NOMO-1 treated with dmso at 0.1 percent for 144 hours (cell line): ENCODE results near the gene TPCN2.
"Not testable (repeated sequence)": the region's sequence is repeated elsewhere in the genome, so short reads cannot be mapped to it uniquely, and the experiment has no call there.

ENCODE experiments used
- DNase-seq: peaks from one replicate; lab custom pipeline; 2025; ENCODE audit not compliant: unreplicated experiment; lab: John Stamatoyannopoulos, UW

TPCN2 gene

GRCh38 chr11:69123593-69124545, 75.1 kb downstream of the TPCN2 start:
- no peak for DNase-seq

DNA sequence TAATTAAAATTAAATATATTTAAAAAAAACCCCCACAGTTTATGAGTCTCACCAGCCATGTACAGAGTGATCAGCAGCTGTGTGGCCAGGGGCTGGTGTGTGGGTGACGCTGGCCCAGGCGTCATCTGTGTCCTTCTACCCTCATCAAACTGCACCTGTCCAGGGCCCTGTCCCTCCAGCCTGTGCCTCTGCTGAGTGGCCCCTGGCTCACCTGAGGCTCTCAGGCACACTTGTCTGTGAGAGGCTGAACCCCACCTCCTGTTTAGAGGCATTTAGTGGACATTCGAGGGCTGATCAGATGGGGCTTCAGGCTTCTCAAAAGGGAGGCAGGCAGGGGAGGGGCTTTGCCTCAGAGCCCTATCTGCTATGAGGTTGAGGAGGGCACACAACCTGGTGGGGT, 77.1 kb downstream of the TPCN2 start:
- no peak for DNase-seq

DNA sequence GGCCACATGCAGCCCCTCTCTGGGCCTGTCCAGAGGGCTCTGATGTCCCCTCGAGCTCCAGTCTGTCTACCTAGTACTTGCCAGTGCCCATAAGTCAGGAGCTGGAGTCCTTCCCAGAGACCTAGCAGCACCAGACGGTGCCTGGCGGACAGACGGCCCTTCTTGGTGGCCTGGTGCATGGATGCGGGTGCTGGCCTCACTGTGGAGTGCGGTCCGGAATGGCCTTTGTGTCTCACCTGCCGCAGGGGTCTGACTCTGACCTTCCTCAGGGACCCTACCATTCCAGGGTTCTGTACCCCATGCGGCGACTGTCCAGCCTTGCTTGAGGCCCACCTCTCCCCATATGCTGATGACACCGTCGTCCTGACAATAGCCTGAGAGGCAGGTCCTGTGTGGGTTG, 77.6 kb downstream of the TPCN2 start:
- no peak for DNase-seq

GRCh38 chr11:69127081-69127850, 78.5 kb downstream of the TPCN2 start:
- no peak for DNase-seq

- no peak for DNase-seq
Observed at GRCh38 chr11:69127884-69128283, 79.2 kb downstream of the TPCN2 start.

GRCh38 chr11:69129053-69129452, 80.3 kb downstream of the TPCN2 start:
- no peak for DNase-seq

DNA sequence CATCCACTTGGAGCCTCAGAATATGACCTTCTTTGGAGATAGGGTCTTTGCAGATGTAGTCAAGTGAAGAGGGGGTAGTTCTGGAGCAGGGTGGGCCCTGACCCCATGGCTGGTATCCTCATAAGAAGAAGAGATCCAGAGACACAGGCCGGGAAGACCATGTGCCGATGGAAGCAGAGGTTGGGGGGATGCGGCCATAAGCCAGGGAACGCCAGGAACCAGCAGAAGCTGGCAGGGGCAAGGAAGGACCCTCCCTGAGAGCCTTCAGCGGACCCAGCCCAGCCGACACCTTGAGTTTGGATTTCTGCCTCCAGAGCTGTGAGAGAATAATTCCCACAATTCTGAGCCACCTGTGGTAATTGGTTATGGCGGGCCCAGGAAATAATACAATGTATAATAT, 80.9 kb downstream of the TPCN2 start:
- no peak for DNase-seq

DNA sequence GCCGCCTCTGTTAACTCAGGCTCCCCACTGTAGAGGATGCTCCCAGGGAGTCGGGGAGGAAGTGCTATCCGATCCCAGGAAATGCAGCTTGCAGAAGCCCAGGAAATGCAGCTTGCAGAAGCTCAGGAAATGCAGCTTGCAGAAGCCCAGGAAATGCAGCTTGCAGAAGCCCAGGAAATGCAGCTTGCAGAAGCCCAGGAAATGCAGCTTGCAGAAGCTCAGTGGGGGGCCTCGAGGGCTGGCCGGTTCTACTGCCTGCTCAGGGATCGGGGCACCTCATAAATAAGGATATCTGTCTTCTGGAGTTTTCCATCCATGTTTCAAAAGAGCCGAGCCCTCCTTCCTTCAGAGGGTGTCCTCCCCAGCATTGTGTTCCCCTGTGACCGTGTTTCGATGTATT, 81.9 kb downstream of the TPCN2 start:
- no peak for DNase-seq

DNA sequence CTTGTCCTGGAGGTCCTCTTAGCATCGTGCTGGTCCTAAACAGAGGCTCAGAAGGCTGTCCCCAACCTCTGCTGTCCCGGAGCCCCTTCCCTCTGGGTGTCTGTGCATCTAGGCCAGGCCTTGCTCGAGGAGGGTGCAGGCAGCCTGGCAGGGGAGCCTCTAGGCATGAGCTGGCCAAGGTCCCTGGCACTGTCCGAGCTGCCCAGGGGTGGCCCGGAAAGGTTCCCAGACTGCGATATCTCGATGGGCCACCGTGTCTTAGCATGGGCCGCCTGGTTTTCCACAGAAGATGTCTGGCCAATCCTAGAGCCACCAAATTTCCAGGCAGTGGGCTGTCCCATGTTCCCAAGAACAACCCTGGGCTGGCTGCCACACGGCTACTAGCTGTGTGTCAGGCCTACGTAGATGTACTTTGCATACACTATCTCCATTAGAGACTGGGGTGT, 82.4 kb downstream of the TPCN2 start:
- DNase-seq: no peak

DNA sequence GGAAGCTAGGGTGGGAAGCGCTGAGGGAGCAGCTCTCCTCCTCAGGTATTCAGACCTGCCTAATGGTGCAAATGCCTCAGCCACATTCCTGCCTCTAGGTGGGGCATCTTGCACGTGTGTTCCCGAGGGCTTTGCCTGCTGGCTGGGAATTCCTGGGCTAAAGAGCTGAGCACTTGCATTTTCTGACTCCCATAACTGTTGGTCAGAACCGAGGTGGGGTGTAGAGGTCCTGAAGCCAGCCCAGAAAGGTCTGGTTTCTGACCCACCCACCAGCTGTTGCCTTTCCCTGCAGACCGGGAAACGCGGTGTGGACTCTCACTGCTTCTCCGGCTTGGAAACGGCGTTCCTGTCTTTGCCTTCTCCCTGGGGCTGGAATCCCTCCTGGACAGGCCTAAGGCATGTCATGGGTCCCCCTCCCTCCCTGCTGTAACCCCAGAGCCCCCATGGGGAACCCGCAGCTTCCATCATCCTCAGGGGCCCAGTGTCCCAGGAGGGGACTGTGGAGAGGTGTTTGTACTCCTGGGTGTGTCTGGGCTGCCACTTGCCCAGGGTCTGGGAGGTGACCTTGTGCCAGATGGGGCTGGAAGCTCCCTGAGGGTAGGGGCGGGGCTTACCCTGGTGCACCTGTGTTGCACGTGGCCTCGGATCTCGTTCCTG, 83.0 kb downstream of the TPCN2 start:
- no peak for DNase-seq

DNA sequence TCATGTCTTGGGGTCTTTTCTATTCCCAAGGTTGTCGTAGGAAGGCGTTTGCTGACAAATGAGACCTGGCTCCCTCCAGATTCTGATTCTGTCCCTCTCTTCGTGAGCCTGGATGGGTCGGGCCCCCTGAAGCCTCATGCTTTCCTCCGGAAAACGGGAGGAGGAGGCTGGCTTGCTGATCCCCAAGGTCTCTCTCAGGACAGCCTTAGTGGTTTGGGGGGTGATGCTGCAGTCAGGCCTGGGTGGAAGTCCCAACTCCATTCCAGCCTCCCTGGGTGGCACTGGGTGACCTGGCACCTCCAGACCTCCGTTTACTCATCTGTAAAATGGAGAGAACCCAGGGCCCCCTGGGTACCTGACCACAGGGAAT, 83.6 kb downstream of the TPCN2 start:
- DNase-seq: no peak

DNA sequence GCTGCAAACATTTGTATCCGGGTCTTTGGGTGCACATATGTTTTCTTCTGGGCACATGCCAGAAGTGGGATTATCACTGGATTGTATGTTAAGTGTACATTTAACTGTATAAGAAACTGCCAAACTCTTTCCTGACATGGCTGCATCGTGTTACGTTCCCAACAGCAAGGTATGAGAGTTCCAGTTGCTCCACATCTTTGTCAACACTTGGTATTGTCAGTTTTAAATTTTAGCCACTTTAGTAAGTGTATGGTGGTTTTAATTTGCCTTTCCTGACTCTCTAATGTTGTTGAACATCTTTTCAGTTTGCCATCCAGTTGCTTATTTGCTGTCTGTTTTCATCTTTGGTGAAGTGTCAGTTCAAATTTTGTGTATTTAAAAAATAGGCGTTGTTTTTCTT, 84.5 kb downstream of the TPCN2 start:
- no peak for DNase-seq

DNA sequence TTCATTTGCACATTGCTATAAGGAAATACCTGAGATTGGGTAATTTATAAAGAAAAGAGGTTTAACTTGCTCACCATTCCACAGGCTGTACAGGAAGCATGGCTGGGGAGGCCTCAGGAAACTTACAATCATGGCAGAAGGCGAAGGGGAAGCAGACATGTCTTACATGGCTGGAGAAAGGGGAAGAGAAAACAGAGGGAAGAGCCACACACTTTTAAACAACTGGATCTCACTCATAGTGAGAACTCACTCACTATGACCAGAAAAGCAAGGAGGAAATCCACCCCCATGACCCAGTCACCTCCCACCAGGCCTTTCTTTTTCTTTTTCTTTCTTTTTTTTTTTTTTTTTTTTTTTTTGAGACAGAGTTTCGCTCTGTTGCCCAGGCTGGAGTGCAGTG, 85.5 kb downstream of the TPCN2 start:
- DNase-seq: not testable (repeated sequence)

- DNase-seq: no peak
Observed at GRCh38 chr11:69134957-69135356, 86.2 kb downstream of the TPCN2 start.

DNA sequence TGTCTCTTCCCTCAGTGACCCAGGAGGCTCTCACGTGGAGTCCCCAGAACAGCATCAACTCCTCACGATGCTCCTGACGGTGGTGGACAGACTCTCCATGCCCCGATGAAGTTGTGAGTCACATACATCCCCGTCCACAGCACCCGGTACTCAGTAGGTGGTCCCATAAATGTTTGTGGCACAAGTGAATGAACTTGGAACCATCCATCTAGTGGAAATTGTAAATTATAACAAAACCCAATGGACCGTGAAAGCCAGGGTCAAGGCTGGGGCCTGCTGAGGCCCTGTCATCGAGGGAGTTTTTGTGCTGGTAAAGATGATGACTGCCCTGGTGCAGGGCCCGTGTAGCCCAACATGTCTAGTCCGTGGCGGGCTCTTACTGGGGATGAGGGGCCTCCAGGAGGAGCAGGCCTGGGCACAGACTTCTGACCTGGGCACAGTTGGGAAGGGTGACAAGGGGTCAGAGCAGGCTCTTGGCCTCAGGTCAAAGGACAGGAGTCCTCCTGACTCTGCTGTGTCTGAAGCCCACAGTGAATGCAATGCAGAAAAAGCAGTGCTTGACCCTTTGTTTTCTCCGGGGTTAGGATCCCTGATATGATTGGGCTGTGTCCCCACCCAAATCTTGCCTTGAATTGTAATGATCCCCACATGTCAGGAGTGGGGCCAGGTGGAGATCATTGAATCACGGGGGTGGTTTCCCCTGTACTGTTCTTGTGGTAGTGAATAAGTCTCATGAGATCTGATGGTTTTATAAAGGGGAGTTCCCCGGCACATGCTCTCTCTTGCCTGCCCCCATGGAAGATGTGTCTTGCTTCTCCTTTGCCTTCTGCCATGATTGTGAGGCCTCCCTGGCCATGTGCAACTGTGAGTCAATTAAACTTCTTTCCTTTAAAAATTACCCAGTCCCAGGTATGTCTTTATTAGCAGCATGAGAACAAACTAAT, 87.0 kb downstream of the TPCN2 start:
- DNase-seq: no peak

- no peak for DNase-seq
Observed at GRCh38 chr11:69136471-69136870, 87.7 kb downstream of the TPCN2 start.

- no peak for DNase-seq
Observed at GRCh38 chr11:69137151-69137844, 88.6 kb downstream of the TPCN2 start.

DNA sequence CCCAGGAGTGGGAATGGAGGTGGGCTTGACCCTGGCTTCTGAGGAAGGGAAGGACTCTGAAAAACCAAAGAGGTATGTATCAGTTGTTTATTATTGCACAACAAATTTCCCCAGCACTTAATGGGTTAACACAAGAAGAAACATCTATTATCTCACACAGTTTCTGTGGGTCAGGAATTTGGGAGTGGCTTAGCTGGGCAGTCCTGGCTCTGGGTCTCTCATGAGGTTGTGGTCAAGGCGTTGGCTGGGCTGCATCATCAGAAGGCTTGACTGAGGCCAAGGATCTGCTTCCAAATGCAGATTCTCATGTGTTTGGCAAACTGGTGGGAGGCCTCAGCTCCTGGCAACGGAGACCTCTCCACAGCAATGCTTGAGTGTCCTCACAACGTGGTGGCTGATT, 89.5 kb downstream of the TPCN2 start:
- DNase-seq: no peak

DNA sequence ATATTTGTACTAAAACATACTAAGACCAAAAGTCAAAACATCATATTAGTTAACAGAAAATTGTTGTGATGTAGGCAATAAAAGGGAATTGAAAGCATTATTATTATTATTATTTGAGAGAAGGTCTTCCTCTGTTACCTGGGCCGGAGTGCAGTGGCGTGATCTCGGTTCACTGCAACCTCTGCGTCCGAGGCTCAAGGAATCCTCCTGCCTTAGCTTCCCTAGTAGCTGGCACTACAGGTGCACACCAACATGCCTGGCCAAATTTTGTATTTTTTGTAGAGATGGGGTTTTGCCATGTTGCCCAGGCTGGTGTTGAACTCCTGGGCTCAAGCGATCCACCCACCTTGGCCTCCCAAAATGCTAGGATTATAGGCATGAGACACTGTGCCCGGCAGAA, 91.4 kb downstream of the TPCN2 start:
- DNase-seq: not testable (repeated sequence)

- no peak for DNase-seq
Observed at GRCh38 chr11:69140635-69141034, 91.9 kb downstream of the TPCN2 start.
